Measurements from ENCODE around the gene GRM8. TPM values are rescaled to one million over a fixed set of nuclear protein-coding genes. Genes with fewer than 3 reads are reported as not detected.
A peak's percentile ranks its signal among the peaks of the same experiment; 100 is the strongest.

The GRM8 gene
- total and polyA plus RNA-seq, 2 donors from 2014 or later: 3.2 TPM; not detected in 1

DNA sequence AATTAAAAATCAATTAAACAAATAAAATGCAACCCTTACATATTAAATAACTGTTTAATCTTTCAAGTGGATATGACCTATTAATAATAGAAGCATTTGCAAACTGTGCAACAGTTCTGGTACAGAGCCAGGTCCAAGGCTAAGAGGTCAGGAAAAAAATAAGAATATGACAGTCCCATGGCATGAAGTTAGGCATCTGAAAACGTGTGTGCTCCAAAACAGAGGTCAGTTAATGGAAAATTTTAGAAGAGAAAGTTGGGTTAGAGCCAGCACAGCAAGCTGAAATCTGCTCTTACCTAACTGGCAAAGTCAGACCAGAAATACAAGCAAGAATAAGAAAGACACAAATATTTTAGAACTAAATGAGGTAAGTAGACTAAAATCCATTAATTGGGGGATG is 757.7 kb downstream of the GRM8 start:
- TF ChIP-seq, protein P1, sequence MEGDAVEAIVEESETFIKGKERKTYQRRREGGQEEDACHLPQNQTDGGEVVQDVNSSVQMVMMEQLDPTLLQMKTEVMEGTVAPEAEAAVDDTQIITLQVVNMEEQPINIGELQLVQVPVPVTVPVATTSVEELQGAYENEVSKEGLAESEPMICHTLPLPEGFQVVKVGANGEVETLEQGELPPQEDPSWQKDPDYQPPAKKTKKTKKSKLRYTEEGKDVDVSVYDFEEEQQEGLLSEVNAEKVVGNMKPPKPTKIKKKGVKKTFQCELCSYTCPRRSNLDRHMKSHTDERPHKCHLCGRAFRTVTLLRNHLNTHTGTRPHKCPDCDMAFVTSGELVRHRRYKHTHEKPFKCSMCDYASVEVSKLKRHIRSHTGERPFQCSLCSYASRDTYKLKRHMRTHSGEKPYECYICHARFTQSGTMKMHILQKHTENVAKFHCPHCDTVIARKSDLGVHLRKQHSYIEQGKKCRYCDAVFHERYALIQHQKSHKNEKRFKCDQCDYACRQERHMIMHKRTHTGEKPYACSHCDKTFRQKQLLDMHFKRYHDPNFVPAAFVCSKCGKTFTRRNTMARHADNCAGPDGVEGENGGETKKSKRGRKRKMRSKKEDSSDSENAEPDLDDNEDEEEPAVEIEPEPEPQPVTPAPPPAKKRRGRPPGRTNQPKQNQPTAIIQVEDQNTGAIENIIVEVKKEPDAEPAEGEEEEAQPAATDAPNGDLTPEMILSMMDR (IDR thresholded peaks at IDR 0.05; ENCODE audit: borderline replicate concordance, extremely low read depth, insufficient read depth): no peak
- H3K4me1 ChIP-seq (ENCODE audit: control insufficient read depth in 2 of 3, insufficient read depth in 2 of 3, low read depth in 1 of 3, low read length in 3 of 3): no peaks in the 10 kb centered on the region
- DNase-seq: peak in 1 of 5 donors; percentile 1
- H3K27ac ChIP-seq (ENCODE audit: low read depth in 2 of 2, low read length in 2 of 2): no peak overlapping the region
- H3K36me3 ChIP-seq (ENCODE audit: control insufficient read depth in 2 of 3, insufficient read depth in 3 of 3, low read length in 3 of 3): no peaks in the 10 kb centered on the region
- FAIRE-seq: no peak
- H3K4me3 ChIP-seq (ENCODE audit: low read length in 3 of 3): no peak overlapping the region
- intact Hi-C loops (cut with DNase I): no loop called here
- no peaks in the 10 kb centered on the region for H3K27me3 ChIP-seq (ENCODE audit: control insufficient read depth, insufficient read depth, low read length)
- no peak overlapping the region for H3K9ac ChIP-seq (ENCODE audit: low read length in 3 of 3)
- H3K9me3 ChIP-seq (ENCODE audit: control insufficient read depth in 2 of 3, insufficient read depth in 1 of 3, low read length in 3 of 3): no peaks in the 10 kb centered on the region

DNA sequence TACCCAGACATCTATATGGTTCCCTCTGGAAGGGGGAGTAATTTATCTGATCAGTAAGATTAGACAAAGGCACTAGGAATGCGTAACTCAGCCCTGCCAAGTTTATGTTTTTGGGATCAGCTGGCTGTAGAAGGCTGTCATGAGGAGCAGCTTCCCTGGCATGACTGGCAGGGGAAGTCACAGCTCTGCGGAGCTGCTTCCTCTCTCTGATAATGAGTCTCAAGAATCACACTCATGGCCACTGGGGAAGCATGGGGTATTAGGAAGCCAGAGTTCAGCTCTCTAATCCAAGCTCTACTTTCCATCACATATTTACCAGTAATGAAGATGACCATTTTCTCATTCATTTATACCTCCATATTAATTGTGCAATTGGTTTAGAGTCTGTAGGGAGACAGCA is 758.9 kb downstream of the GRM8 start:
- FAIRE-seq: no peak
- intact Hi-C loops (cut with DNase I): no loop called here
- no peak for DNase-seq
- Histone ChIP-seq H3K9me3 (ENCODE audit: control insufficient read depth in 2 of 3, insufficient read depth in 1 of 3, low read length in 3 of 3) (no peaks in the 10 kb centered on the region), H3K4me1 (ENCODE audit: control insufficient read depth in 2 of 3, insufficient read depth in 2 of 3, low read depth in 1 of 3, low read length in 3 of 3) (no peaks in the 10 kb centered on the region), H3K36me3 (ENCODE audit: control insufficient read depth in 2 of 3, insufficient read depth in 3 of 3, low read length in 3 of 3) (no peaks in the 10 kb centered on the region), H3K9ac (ENCODE audit: low read length in 3 of 3) (no peak overlapping the region), H3K4me3 (ENCODE audit: low read length in 3 of 3) (no peak overlapping the region), H3K27me3 (ENCODE audit: control insufficient read depth, insufficient read depth, low read length) (no peaks in the 10 kb centered on the region), H3K27ac (ENCODE audit: low read depth in 2 of 2, low read length in 2 of 2) (no peak overlapping the region)
- TF ChIP-seq, protein P1 (IDR thresholded peaks at IDR 0.05; ENCODE audit: borderline replicate concordance, extremely low read depth, insufficient read depth): no peak

DNA sequence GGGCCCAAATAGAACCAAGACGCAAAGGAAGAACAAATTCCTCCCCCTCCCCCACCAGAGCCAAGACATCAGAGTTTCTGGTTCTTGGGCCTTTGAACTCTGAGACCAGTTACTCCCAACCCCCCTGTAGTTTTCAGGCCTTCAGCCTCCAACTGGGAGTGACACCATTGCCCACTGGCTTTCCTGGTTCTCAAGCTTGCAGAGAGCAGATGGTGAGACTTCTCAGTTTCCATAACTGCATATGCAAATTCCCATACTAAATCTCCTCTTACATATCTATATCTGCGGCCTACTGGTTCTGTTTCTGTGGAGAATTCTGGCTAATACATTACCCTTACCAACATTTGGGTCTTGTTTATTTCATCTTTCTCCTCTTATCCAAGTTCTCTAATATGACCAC is 762.9 kb downstream of the GRM8 start:
- TF ChIP-seq, protein P1 (IDR thresholded peaks at IDR 0.05; ENCODE audit: borderline replicate concordance, extremely low read depth, insufficient read depth): no peak
- H3K27ac ChIP-seq (ENCODE audit: low read depth in 2 of 2, low read length in 2 of 2): no peak overlapping the region
- H3K9me3 ChIP-seq (ENCODE audit: control insufficient read depth in 2 of 3, insufficient read depth in 1 of 3, low read length in 3 of 3): no peaks in the 10 kb centered on the region
- no peaks in the 10 kb centered on the region for H3K27me3 ChIP-seq (ENCODE audit: control insufficient read depth, insufficient read depth, low read length)
- no peak for DNase-seq
- H3K9ac ChIP-seq (ENCODE audit: low read length in 3 of 3): no peak overlapping the region
- H3K36me3 ChIP-seq (ENCODE audit: control insufficient read depth in 2 of 3, insufficient read depth in 3 of 3, low read length in 3 of 3): no peaks in the 10 kb centered on the region
- H3K4me1 ChIP-seq (ENCODE audit: control insufficient read depth in 2 of 3, insufficient read depth in 2 of 3, low read depth in 1 of 3, low read length in 3 of 3): no peaks in the 10 kb centered on the region
- FAIRE-seq: no peak
- no peak overlapping the region for H3K4me3 ChIP-seq (ENCODE audit: low read length in 3 of 3)
- intact Hi-C loops (cut with DNase I): no loop called here

Data from kidney (tissue), 14 donors.